HFFc6 (cell line): ENCODE measurements around the gene ZNF579. TPM values are rescaled to one million over a fixed set of nuclear protein-coding genes. Genes with fewer than 3 reads are reported as not detected.
"Not testable (repeated sequence)": the region's sequence is repeated elsewhere in the genome, so short reads cannot be mapped to it uniquely, and the experiment has no call there.

Source experiments
- DNase-seq: peaks from one replicate; pipeline ENCODE4 v3.0.0-alpha.2; 2018
- H3K27ac Mint-ChIP-seq: 2 replicates; pipeline ENCODE4 v1.8.0; 2020; ENCODE audit warnings: mild to moderate bottlenecking, mixed read lengths
- H3K27me3 Mint-ChIP-seq: 2 replicates; pipeline ENCODE4 v1.8.0; 2021; ENCODE audit warnings: mild to moderate bottlenecking, moderate library complexity, mixed read lengths; ENCODE audit not compliant: insufficient read depth
- H3K36me3 Mint-ChIP-seq: 2 replicates; pipeline ENCODE4 v1.8.0; 2021; ENCODE audit warnings: low read depth, mixed read lengths
- H3K4me1 Mint-ChIP-seq: 2 replicates; pipeline ENCODE4 v1.8.0; 2020; ENCODE audit warnings: low read depth, mixed read lengths
- H3K4me3 Mint-ChIP-seq: 2 replicates; pipeline ENCODE4 v1.8.0; 2020; ENCODE audit warnings: mild to moderate bottlenecking, moderate library complexity, mixed read lengths
- H3K9me3 Mint-ChIP-seq: 2 replicates; pipeline ENCODE4 v1.8.0; 2020; ENCODE audit warnings: mild to moderate bottlenecking, mixed read lengths
- total RNA-seq, 6 experiments: library from RNA; stranded (reverse); fragmentation: NEBNext Ultra II Directional; extraction: Animal tissue kit (Norgen Biotek cat#: 25700); gene quantifications; 2 replicates in 1 of 6; 3 replicates in 5 of 6; pipeline ENCODE4 v1.2.3, GENCODE V29; 2021
- TF ChIP-seq, protein P1 (sequence below): fragments of 200-600 bp; sonication (generic); IDR thresholded peaks from 2 replicates; pipeline ENCODE4 v1.5.0; 2021; ENCODE audit warnings: antibody characterized with exemption, mild to moderate bottlenecking

The ZNF579 gene
- total RNA-seq, 6 experiments from 2014 or later: 19.0 to 24.3 (median 22.0) TPM

DNA sequence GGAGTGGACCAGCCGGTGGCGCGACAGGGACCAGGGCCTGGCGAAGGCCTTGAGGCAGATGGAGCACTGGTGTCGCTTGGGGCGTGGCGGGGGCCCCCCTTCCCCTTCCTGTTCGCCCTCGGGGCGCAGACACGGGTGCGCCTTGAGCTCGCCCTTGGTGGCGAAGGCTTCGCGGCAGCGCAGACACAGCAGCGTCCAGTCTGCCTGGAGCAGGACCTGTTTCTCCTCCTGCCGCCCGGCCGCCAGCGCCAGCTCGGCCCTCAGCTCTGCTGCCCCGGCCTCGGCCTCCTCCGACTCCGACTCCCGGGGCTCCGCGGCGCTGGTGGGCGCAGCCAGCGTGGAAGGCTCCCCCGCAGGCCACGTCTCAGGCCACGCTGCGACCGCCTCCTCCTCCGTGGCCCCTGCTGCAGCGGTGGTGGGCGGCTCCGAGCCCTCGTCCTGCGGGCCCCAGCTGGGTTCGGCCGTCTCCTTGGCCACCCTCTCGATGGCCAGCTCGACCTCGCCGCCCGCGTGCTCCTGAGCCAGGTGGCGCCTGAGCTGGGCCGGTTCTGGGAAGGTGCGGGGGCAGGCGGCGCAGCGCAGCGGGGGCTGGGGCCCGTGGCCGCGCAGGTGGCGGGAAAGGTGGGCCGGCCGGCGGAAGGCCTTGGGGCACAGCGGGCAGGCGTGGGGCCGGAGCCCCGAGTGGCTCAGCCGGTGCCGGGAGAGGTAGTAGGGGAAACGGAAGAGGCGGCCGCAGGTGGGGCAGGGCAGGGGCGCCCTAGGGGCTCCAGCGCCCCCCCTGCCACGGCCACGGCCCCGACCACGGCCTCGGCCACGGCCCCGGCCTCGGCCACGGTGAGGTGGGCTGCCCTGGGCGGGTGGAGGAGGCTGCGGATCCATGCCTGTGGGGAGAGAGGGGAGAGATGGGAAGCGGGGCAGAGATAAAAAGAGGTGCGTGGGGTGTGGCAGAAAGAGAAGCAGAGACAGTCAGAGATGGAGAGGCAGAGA is 1.6 kb downstream of the ZNF579 start:
- Mint-ChIP-seq H3K9me3 (no peaks in the 10 kb centered on the region), H3K27ac (peak overlapping the region; percentile 85), H3K4me3 (peak overlapping the region; percentile 95), H3K4me1 (peaks cover 14% of the 10 kb centered on the region), H3K36me3 (peaks cover 22% of the 10 kb centered on the region), H3K27me3 (peaks cover 4% of the 10 kb centered on the region)
- no peak for DNase-seq
- TF ChIP-seq, protein P1, sequence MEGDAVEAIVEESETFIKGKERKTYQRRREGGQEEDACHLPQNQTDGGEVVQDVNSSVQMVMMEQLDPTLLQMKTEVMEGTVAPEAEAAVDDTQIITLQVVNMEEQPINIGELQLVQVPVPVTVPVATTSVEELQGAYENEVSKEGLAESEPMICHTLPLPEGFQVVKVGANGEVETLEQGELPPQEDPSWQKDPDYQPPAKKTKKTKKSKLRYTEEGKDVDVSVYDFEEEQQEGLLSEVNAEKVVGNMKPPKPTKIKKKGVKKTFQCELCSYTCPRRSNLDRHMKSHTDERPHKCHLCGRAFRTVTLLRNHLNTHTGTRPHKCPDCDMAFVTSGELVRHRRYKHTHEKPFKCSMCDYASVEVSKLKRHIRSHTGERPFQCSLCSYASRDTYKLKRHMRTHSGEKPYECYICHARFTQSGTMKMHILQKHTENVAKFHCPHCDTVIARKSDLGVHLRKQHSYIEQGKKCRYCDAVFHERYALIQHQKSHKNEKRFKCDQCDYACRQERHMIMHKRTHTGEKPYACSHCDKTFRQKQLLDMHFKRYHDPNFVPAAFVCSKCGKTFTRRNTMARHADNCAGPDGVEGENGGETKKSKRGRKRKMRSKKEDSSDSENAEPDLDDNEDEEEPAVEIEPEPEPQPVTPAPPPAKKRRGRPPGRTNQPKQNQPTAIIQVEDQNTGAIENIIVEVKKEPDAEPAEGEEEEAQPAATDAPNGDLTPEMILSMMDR: no peak

DNA sequence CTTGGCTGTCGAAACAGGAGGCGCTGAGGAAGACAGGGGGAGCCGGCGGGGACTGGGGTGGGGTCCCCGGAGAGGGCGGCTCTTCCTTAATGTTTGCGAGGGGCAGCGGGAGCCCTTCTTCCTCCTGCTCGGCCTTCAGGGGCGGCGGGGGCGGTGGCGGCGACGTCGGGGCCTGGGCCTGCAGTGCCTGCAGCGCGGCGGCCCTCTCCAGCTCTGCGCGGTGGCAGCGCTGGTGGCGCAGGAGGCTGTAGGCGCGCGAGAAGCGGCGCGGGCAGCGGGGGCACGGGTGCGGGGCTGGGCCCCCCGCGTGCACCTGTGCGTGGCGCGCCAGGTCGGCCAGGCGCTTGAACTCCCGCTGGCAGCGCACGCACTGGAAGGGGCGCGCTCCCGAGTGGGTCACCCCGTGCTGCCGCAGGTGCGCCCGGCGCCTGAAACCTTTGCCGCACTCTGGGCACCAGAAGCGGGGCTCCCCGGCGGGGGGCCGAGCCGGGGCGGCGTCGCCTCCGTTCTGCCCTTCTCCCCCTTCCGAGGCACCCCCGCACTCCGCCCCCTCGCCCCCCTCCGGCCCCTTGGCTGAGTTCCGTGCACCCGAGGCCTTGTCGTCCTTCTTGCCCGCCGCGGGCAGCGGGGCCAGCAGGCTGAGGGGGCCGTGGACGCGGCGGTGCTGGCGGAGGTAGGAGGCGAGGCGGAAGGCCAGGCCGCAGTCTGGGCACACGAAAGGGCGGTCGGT is 2.5 kb downstream of the ZNF579 start:
- DNase-seq: no peak
- H3K9me3 Mint-ChIP-seq: no peaks in the 10 kb centered on the region
- H3K27me3 Mint-ChIP-seq: peaks cover 4% of the 10 kb centered on the region
- TF ChIP-seq, protein P1: no peak
- H3K36me3 Mint-ChIP-seq: peaks cover 22% of the 10 kb centered on the region
- no peak overlapping the region for H3K4me3 Mint-ChIP-seq
- peaks cover 14% of the 10 kb centered on the region for H3K4me1 Mint-ChIP-seq
- H3K27ac Mint-ChIP-seq: no peak overlapping the region

DNA sequence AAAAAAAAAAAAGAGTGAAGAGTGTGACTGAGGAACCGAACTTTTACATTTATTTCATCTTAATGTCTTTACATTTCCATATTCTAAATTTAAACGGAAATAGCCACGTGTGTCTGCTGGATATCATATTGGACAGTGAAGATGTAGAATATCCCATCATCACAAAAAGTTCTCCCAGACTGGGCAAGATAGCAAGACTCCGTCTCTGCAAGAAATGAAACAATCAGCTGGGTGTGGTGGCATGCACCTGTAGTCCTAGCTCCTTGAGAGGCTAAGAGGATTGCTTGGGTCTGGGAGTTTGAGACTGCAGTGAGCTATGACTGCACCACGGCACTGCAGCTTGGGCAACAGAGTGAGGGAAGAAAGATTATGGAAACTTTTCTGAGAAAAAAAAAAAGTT is 3.9 kb downstream of the ZNF579 start:
- Mint-ChIP-seq H3K36me3 (peaks cover 22% of the 10 kb centered on the region), H3K9me3 (no peaks in the 10 kb centered on the region), H3K27me3 (peaks cover 4% of the 10 kb centered on the region), H3K27ac (no peak overlapping the region), H3K4me1 (peaks cover 9% of the 10 kb centered on the region), H3K4me3 (no peak overlapping the region)
- TF ChIP-seq, protein P1: no peak
- no peak for DNase-seq

DNA sequence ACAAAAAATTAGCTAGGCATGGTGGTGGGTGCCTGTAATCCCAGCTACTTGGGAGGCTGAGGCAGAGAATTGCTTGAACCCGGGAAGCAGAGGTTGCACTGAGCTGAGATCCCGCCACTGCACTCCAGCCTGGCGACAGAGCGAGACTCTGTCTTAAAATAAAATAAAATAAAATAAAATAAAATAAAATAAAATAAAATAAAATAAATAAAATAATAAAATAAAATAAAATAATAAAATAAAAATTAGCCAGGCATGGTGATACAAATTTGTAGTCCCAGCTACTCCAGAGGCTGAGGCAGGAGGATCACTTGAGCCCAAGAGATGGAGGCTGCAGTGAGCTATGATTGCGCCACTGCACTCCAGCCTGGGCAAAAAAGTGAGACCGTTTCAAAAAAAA is 6.7 kb downstream of the ZNF579 start:
- not testable (repeated sequence) for H3K27me3 Mint-ChIP-seq, H3K4me3 Mint-ChIP-seq, H3K27ac Mint-ChIP-seq, H3K9me3 Mint-ChIP-seq, H3K4me1 Mint-ChIP-seq, DNase-seq
- H3K36me3 Mint-ChIP-seq: peaks cover 16% of the 10 kb centered on the region; the same call in 1 of the 2 replicates

DNA sequence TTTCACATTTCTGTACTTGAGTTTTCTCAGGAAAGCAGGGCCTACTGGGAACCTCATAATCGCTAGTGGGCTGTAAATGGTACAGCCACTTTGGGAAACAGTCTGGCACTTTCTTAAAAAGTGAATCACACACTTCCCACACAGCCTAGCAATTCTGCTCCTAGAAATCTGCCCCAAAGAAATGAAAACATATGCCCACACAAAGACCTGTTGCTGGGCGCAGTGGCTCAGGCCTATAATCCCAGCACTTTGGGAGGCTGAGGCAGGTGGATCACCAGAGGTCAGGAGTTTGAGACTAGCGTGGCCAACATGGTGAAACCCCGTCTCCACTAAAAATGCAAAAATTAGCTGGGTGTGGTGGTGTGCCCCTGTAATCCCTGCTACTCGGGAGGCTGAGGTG is 11.2 kb downstream of the ZNF579 start:
- H3K4me3 Mint-ChIP-seq, H3K27ac Mint-ChIP-seq, H3K4me1 Mint-ChIP-seq, H3K36me3 Mint-ChIP-seq, DNase-seq, H3K27me3 Mint-ChIP-seq, H3K9me3 Mint-ChIP-seq: not testable (repeated sequence)

DNA sequence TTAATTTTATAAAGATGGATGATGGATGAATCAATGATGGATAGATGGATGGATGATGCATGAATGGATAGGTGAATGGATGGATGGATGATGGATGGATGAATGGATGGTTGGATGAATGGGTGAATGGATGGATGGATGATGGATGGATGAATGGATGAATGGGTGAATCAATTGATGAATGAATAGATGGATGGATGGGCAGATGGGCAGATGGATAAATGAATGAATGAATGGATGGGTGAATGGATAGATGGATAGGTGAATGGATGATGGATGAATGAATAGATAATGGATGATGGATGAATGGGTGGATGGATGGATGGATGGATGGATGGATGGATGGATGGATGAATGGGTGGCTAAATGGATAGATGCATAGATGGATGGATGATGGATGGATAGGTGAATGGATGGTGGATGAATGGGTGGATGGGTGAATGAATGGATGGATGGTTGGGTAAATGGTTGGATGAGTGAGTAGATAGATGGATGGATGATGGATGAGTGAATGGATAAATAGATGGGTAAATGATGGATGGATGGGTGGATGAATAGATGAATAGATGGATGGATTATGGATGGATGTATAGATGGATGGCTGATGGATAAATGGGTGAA is 12.8 kb downstream of the ZNF579 start:
- TF ChIP-seq, protein P1: no peak
- no peak for DNase-seq
- H3K4me1 Mint-ChIP-seq: no peaks in the 10 kb centered on the region
- H3K9me3 Mint-ChIP-seq: no peaks in the 10 kb centered on the region
- no peak overlapping the region for H3K27ac Mint-ChIP-seq
- peaks cover 11% of the 10 kb centered on the region for H3K27me3 Mint-ChIP-seq
- no peak overlapping the region for H3K4me3 Mint-ChIP-seq
- H3K36me3 Mint-ChIP-seq: no peaks in the 10 kb centered on the region
